Stomach smooth muscle (tissue), 2 donors: ENCODE results near the gene NEDD4L.
"Not testable (repeated sequence)": the region's sequence is repeated elsewhere in the genome, so short reads cannot be mapped to it uniquely, and the experiment has no call there.

Source experiments
- H3K27ac ChIP-seq: one replicate; pipeline ENCODE4 v1.7.0; 2013; ENCODE audit warnings: mild to moderate bottlenecking, low read length, inconsistent platforms
- H3K27me3 ChIP-seq, 2 donors: one replicate each; pipeline ENCODE4 v1.7.0; 2013; ENCODE audit warnings: low read length in 2 of 2; ENCODE audit not compliant: insufficient read depth in 2 of 2, control insufficient read depth in 1 of 2
- H3K36me3 ChIP-seq, 2 donors: one replicate each; pipeline ENCODE4 v1.7.0; 2013; ENCODE audit warnings: low read length in 2 of 2; ENCODE audit not compliant: control insufficient read depth in 2 of 2, insufficient read depth in 2 of 2
- H3K4me1 ChIP-seq: one replicate; pipeline ENCODE4 v1.7.0; 2013; ENCODE audit warnings: low read length; ENCODE audit not compliant: control insufficient read depth, insufficient read depth
- H3K4me3 ChIP-seq, 2 donors: one replicate each; pipeline ENCODE4 v1.7.0; 2013; ENCODE audit warnings: low read length in 2 of 2
- H3K9ac ChIP-seq, 2 donors: one replicate each; pipeline ENCODE4 v1.7.0; 2013; ENCODE audit warnings: low read length in 2 of 2, mild to moderate bottlenecking in 1 of 2
- H3K9me3 ChIP-seq, 2 donors: one replicate each; pipeline ENCODE4 v1.7.0; 2013; ENCODE audit warnings: low read length in 2 of 2; ENCODE audit not compliant: control insufficient read depth in 2 of 2
- donor health status: healthy.
- donor health status: Pancreatic carcinoma.

Gene NEDD4L

DNA sequence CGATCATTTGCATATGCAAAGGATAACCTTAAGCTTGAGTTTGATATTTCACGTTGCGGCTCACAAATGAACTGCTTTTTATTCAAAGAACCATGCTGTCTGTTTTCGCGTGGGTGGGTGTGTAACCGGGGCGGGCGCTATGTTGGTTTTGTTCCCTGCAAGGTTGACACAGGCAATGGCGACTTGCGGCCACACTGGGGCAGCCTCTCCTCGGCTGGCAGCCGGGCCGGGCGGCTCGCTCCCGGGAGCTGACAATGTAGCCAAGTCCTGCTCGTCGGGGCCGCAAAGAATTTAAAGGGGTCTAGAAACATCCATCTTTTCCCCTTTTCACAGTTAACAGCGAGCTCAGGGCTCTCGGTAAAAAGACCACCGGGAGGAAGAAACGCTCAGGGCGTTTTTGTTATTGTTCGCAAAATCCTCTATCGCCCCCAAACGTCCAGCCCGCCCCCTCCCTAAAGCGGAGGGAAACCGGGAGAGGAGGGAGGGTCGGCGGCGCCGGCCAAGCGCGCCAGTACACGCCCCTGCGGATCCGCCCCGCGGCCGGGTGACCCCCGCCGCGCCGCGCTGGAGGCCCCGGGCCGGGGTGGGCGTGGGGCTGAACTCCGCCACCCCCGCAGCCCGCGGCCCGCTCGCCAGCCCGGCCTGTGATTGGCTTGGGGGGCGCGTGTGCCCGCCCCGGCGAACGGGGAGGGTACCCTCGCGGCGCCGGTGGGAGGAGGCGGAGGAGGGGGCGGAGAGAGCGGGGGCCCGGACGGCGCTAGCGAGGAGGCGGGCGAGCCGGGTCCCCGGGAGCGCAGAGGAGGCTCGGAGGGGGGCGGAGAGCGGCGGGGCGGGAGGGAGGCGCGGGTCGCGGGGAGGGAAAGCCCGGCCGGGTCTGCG lies at the start of gene NEDD4L:
Gene NEDD4L (plus strand): TSS at position 736 of the 879 bp plus-strand sequence. CDS start 435 bp downstream, outside the sequence.
- Histone ChIP-seq H3K4me1 (peaks cover 28% of the 10 kb centered on the region), H3K9ac (peak within 1 kb of the TSS; percentile 71), H3K27me3 (no peaks in the 10 kb centered on the region), H3K4me3 (peak within 1 kb of the TSS; percentile 81 to 84), H3K27ac (peak within 1 kb of the TSS; percentile 62), H3K9me3 (no peaks in the 10 kb centered on the region), H3K36me3 (no peaks in the 10 kb centered on the region)

DNA sequence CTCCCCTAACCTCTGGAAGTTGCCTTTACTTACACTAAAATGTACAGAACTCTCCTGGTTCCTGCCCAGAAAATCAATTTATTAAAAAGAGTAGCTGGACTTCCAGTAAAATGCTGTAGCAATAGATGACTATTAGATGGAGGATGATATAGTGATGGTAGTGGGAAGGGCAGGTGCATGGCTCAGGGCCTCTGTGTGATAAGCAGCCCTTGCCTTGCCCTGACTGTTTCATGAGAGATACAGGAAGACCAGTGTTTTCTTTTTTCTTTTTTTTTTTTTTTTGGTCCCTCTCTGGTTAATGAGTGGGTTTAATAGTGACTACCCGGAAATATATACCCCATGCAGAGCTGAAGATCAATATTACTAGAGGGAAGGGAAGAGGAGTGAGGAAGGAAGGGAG lies 48.7 kb upstream of the NEDD4L start:
- Histone ChIP-seq H3K9me3 (no peaks in the 10 kb centered on the region), H3K4me3 (no peak overlapping the region), H3K27me3 (no peaks in the 10 kb centered on the region), H3K36me3 (no peaks in the 10 kb centered on the region), H3K9ac (no peak overlapping the region), H3K27ac (no peak overlapping the region), H3K4me1 (no peaks in the 10 kb centered on the region)

GRCh38 chr18:57996894-57997293 lies 47.1 kb upstream of the NEDD4L start:
- H3K27ac ChIP-seq, H3K4me1 ChIP-seq, H3K4me3 ChIP-seq, H3K9ac ChIP-seq, H3K36me3 ChIP-seq, H3K9me3 ChIP-seq, H3K27me3 ChIP-seq: not testable (repeated sequence)

- Histone ChIP-seq H3K9me3 (no peaks in the 10 kb centered on the region), H3K9ac (no peak overlapping the region), H3K4me1 (no peaks in the 10 kb centered on the region), H3K36me3 (no peaks in the 10 kb centered on the region), H3K27ac (no peak overlapping the region), H3K27me3 (no peaks in the 10 kb centered on the region), H3K4me3 (no peak overlapping the region)
Measured at GRCh38 chr18:57997820-57998219, 46.2 kb upstream of the NEDD4L start.

DNA sequence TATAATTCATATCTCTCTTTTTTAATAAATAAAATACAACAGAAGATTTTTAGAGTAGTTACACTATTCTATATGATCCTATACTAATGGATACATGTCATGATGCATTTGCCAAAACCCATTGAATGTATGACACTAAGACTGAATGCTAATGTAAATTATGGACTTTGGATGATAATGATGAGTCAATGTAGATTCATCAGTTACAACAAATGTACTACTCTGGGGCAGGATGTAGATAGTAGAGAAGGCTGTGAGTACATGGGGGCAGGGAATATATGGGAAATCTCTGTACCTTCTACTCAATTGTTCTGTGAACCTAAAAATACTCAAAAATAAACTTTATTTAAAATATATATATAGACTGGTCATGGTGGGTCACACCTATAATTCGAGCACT lies 45.6 kb upstream of the NEDD4L start:
- Histone ChIP-seq H3K9me3 (no peaks in the 10 kb centered on the region), H3K27ac (no peak overlapping the region), H3K9ac (no peak overlapping the region), H3K4me3 (no peak overlapping the region), H3K27me3 (no peaks in the 10 kb centered on the region), H3K36me3 (no peaks in the 10 kb centered on the region), H3K4me1 (no peaks in the 10 kb centered on the region)

DNA sequence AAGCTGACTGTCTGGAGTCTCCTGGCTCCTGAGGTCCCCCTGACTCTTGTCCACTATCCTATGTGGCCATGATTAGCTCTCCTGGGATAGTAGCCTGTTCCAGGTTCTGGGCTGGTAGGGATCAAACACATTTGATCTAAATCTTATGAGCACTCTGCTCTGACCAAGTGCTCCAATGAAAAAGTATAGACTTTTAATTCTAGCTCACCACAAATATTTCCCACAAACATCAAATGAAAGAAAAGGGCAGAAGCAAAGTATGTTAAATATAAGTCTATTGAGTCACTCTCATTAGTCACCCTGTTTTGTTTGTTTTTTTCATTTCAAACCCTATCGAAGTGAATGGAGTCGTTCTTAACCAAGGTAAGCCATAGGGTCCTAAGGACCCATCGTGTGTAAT lies 39.7 kb upstream of the NEDD4L start:
- Histone ChIP-seq H3K9me3 (no peaks in the 10 kb centered on the region), H3K4me3 (no peak overlapping the region), H3K27ac (no peak overlapping the region), H3K36me3 (no peaks in the 10 kb centered on the region), H3K9ac (no peak overlapping the region), H3K4me1 (no peaks in the 10 kb centered on the region), H3K27me3 (no peaks in the 10 kb centered on the region)

GRCh38 chr18:58005011-58005410 lies 39.0 kb upstream of the NEDD4L start:
- Histone ChIP-seq H3K4me1 (no peaks in the 10 kb centered on the region), H3K4me3 (no peak overlapping the region), H3K9me3 (no peaks in the 10 kb centered on the region), H3K27ac (no peak overlapping the region), H3K36me3 (no peaks in the 10 kb centered on the region), H3K27me3 (no peaks in the 10 kb centered on the region), H3K9ac (no peak overlapping the region)

DNA sequence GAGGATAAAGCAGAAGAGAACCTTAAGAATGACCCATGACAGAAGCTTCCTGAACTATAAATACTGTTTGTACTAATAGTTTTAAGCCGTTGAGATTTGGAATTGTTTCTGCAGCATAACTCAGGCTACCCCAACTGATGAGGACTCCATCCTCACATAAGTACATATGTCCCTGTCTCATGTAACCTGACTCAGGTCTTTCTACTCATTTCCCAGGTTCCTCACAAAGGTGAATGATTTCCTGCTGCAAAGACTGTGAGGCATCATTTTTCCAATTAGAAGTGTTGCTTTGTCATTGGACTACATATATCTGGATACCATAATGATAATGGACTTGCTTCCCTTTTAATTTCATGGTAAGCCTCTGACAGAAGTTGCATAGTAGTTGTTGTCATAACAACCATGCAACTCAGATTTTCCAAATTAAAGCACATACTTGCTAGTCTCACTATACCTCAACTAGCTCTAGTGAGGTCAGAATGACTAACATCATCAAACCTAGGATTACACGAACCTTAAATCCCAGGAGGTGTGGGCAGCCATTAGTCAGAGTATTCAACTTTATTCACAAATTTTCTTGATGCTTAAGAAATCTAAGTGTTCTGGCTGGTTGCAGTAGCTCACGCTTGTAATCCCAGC lies 38.0 kb upstream of the NEDD4L start:
- no peak overlapping the region for H3K9ac ChIP-seq
- no peaks in the 10 kb centered on the region for H3K4me1 ChIP-seq
- no peaks in the 10 kb centered on the region for H3K27me3 ChIP-seq
- H3K27ac ChIP-seq: no peak overlapping the region
- H3K4me3 ChIP-seq: no peak overlapping the region
- no peaks in the 10 kb centered on the region for H3K36me3 ChIP-seq
- no peaks in the 10 kb centered on the region for H3K9me3 ChIP-seq

- no peak overlapping the region for H3K27ac ChIP-seq
- H3K9me3 ChIP-seq: no peaks in the 10 kb centered on the region
- no peaks in the 10 kb centered on the region for H3K27me3 ChIP-seq
- no peaks in the 10 kb centered on the region for H3K4me1 ChIP-seq
- no peak overlapping the region for H3K4me3 ChIP-seq
- no peaks in the 10 kb centered on the region for H3K36me3 ChIP-seq
- H3K9ac ChIP-seq: no peak overlapping the region
Measured at GRCh38 chr18:58009166-58009565, 34.9 kb upstream of the NEDD4L start.

DNA sequence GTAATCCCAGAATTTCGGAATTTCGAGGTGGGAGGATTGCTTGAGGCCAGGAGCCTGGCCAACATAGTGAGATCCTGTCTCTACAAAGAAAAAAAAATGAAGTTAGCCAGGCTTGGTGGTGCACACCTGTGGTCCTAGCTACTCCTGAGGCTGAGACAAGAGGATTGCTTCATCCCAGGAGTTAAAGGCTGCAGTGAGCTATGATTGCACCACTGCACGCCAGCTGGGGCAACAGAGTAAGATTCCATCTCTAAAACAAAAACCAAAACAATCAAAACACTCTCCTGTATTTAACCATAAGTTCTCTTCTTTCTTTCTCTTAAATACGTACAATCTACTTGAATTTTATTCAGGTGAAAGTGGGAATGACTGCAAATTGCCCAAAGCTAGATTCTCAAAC lies 33.8 kb upstream of the NEDD4L start:
- H3K9me3 ChIP-seq: no peaks in the 10 kb centered on the region
- no peak overlapping the region for H3K9ac ChIP-seq
- no peaks in the 10 kb centered on the region for H3K27me3 ChIP-seq
- H3K27ac ChIP-seq: no peak overlapping the region
- H3K36me3 ChIP-seq: no peaks in the 10 kb centered on the region
- no peaks in the 10 kb centered on the region for H3K4me1 ChIP-seq
- no peak overlapping the region for H3K4me3 ChIP-seq

GRCh38 chr18:58012356-58012755 lies 31.7 kb upstream of the NEDD4L start:
- H3K4me3 ChIP-seq: no peak overlapping the region
- H3K4me1 ChIP-seq: no peaks in the 10 kb centered on the region
- no peak overlapping the region for H3K9ac ChIP-seq
- no peak overlapping the region for H3K27ac ChIP-seq
- no peaks in the 10 kb centered on the region for H3K36me3 ChIP-seq
- H3K9me3 ChIP-seq: no peaks in the 10 kb centered on the region
- H3K27me3 ChIP-seq: no peaks in the 10 kb centered on the region
